ENCODE data around the gene SRSF10.
"Not testable (repeated sequence)": the region's sequence is repeated elsewhere in the genome, so short reads cannot be mapped to it uniquely, and the experiment has no call there.

SRSF10 gene

GRCh38 chr1:23996700-23997229 lies 16.6 kb upstream of the SRSF10 start:
- no peak for DNase-seq

- no peak for DNase-seq
Observed at GRCh38 chr1:23995431-23995837, 15.3 kb upstream of the SRSF10 start.

- not testable (repeated sequence) for DNase-seq
Observed at GRCh38 chr1:23992011-23992410, 11.9 kb upstream of the SRSF10 start.

GRCh38 chr1:23989263-23989662 lies 9.1 kb upstream of the SRSF10 start:
- DNase-seq, result no peak

DNA sequence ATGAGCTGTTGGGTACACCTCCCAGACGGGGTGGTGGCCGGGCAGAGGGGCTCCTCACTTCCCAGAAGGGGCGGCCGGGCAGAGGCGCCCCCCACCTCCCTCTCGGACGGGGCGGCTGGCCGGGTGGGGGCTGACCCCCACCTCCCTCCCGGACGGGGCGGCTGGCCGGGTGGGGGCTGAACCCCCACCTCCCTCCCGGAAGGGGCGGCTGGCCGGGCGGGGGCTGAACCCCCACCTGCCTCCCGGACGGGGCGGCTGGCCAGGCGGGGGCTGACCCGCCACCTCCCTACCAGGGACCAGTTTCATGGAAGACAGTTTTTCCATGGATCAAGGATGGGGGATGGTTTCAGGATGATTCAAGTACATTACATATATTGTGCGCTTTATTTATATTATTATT lies 6.9 kb upstream of the SRSF10 start:
- not testable (repeated sequence) for DNase-seq

DNA sequence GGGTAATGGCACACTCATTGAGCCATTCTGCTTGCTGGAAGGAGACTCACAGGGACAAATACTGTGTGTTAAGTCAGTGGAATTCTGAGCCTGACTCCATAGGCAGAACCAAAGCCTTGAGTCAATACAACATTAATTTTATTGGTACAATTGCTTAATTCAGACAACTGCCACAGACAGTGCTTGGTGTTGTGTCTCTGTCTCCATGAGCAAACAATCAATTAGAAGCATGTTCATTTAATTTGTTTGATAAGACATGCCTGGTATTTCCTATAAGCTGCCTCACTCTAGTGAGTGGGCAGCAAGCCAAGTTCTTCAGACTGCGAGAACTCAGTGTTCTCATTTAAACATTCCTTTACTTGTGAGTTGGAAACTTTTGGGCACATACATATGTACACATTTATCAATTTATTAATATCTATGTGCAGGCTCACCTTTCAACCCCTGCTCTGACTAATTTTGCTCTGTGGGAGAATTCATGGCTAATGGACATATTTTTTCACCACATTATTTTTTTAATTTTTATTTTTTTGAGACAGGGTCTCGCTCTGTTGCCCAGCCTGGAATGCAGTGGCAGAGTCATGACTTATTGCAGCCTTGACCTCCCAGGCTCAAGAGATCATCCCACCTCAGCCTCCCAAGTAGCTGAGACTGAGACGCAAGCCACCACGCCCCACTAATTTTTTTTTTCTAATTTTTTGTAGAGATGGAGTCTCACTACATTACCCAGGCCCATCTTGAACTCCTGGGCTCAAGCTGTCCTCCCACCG lies 4.5 kb upstream of the SRSF10 start:
- no peak for DNase-seq

DNA sequence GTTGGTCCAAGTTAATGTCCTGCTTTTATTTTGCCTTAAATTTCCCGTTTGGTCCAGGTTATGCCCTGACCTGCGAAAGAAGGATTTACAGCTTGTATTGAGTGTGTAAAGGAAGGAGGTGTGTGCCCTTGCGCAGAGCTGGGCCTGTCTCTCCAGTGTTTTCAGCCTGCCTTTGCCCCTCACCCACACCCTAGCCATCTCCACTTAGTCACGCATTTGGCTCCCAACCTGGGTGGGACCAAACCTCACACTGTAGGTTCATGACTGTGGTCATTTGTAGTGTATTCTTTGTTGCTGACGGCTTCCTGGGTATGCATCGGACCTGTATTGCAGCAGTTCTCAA lies 572 bp upstream of the SRSF10 start:
- DNase-seq, result no peak

- DNase-seq, result no peak
Observed at GRCh38 chr1:23979387-23979880, 693 bp downstream of the SRSF10 start.

DNA sequence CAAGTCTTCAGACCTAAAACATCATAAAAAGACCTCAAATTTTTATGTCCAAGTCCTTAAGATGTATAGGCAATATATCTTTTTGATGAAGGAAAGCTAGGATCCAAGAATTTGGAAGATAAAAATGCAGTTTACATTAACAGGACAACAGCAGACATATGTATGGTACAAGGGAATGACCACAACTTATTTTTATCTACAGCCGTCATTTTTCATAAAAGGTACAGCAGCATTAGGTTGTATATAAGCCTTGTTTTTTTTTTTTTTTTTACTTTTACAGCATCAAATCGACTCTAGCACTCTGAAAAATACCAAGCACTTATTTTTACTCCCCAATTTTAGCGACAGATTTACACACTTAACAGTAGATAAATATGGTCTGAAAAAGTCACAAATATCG lies 1.3 kb downstream of the SRSF10 start:
- DNase-seq, result no peak

- DNase-seq, result no peak
Observed at GRCh38 chr1:23977854-23978191, 2.3 kb downstream of the SRSF10 start.

DNA sequence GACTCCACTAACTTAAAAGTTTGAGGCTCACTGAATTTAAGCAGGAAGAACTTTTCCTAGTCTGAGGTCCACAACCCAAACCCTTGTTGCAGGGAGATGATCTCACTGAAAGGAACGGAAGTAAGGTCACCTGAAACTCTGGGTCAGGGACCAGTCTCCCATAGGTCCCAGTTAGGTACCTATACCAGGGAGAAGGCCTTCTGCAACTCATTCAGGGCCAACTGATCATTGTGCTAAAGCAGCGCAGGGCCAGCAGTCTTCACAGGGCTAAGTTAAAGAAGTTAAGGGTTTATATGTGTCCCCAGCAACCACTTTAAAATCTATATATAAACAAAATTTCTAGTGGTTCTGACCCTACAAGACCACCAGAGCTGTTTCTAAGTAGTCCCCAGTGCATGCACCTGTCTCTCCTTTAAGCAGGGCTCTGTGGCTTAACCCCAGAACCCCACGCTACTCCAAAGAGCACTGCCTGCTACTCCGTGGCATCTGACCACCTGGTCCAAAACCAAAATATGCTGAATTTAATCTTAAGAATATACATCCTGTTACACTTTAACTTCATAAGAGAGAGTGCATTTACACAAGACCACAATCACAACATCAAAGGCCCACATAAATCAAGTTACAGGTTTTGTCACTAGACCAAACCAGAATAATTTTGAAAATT lies 2.8 kb downstream of the SRSF10 start:
- DNase-seq, result no peak

- no peak for DNase-seq
Observed at GRCh38 chr1:23967871-23968270, 12.3 kb downstream of the SRSF10 start.

DNA sequence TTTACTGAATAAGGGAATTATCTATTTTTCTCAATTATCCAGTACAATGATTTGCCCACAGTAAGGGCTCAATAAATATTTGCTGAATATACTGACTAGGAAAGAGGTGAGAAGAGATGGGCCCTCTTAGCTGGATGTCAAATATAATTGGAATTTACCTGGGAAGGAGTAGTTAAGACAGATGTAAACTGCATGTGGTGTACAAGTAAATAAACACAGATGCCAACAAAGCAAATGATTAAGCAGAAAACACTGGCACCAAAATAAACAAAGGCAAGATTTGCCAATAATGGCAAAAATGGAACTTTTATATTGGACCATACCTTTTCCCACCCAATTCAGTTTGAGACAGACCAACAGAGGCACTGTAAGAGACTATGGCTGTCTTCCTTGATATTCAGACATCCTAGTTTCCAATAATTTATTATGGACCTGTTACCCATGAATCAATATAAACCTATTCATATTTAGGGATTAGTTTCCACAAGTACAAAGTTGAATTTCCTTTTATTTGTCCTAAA lies 13.1 kb downstream of the SRSF10 start:
- DNase-seq, result no peak

- no peak for DNase-seq
Observed at GRCh38 chr1:23964790-23965740, 15.1 kb downstream of the SRSF10 start.

- DNase-seq, result no peak
Observed at GRCh38 chr1:23964235-23964668, 15.9 kb downstream of the SRSF10 start.

DNA sequence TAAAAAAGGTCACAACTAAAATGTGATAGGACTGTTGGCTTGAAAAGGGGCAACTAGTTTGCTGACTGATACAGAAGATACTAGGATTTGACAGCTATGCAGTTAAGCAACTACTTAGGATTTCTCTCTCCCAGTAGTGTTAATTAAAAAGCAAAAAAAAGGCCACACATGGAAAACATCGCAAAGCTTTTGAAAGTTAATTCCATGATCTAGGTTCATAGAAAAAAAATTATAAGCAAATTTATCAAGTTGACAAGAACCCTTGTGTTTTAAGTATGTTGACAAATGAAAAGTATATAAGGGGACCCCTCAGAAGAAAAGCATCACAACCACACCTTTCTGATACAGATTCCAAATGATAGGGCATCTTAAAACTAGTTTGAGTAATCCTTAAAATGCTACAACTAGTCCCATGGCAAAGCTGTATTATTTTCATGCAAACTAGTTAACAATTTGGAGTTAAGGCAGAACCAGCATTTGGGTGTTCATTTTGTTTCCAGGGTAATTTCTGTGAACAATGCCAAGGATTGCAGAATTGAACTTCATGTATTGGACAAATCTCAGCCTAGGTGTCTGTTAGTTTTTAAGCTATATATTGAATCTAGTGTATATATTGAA lies 16.4 kb downstream of the SRSF10 start:
- no peak for DNase-seq

GRCh38 chr1:23960291-23961020 lies 19.7 kb downstream of the SRSF10 start:
- DNase-seq, result no peak

- peak; percentile 80 for DNase-seq
Observed at GRCh38 chr1:23959461-23960290, 20.5 kb downstream of the SRSF10 start, which contains the start of gene PNRC2. PNRC2 (plus strand) TSS chr1:23959828; CDS start chr1:23961458, 1,630 bp downstream.

DNA sequence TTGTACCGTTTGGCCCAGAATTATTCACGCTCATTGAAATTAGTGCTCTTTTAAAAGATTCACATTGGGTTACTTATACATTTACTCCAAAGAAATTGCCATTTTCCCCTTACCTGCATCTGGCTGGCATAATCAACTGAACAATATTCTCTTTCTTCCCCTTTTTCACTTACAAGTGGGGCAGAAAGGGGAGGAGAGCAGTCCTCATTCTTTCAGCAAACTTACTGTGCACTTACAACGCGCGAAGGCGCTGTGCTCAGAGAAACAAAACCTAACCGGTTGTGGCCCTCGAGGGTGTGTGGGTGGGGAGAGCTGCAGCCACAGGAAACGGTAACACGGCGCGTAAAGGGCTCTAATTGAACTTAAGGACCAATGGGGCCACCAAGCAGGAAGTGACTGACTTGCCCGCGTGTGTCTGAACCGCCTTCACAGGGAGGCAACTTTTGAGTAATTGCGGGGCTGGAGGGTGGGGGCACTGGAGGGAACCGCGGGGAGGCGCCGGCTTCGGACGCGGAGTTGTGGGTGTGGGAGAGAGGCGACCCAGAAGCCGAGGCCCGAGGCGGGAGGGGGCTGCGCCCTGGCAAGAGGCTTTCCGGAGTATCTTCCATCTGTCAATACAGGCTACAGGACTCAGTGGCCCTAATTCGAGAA lies 21.2 kb downstream of the SRSF10 start:
- peak; percentile 62 for DNase-seq

Data from SHP77 treated with DMSO at 0.1 percent for 48 hours (cell line).